SK-N-SH (cell line): Measurements from ENCODE around the gene RGS17. TPM values are rescaled to one million over a fixed set of nuclear protein-coding genes. Genes with fewer than 3 reads are reported as not detected.

Source experiments
- CTCF ChIA-PET: fragments of 300-600, 350-600 bp; formaldehyde crosslinking; extraction: SDS; loops from one replicate; lab custom pipeline; 2021; lab: Yijun Ruan, JAX
- POLR2A ChIA-PET: fragments of 350-600 bp; sonication (Branson Sonifier 250); formaldehyde crosslinking; extraction: SDS; loops from one replicate; lab custom pipeline; 2020; ENCODE audit warnings: antibody characterized with exemption, inconsistent platforms; lab: Yijun Ruan, JAX
- DNase-seq: peaks from one replicate; pipeline ENCODE4 v3.0.0; 2012
- H2AFZ ChIP-seq: fragments of 200-600 bp; sonication (generic); 2 replicates; pipeline ENCODE4 v1.8.1; 2016; ENCODE audit warnings: antibody characterized with exemption, mild to moderate bottlenecking, low read depth
- H3F3A ChIP-seq: fragments of 200-600 bp; sonication (generic); replicated peaks from 2 replicates; pipeline ENCODE3; 2016; ENCODE audit warnings: antibody characterized with exemption, mild to moderate bottlenecking; ENCODE audit not compliant: insufficient read depth
- H3K27ac ChIP-seq, 2 experiments: fragments of 200-500 bp in 1 of 2; fragments of 200-600 bp in 1 of 2; sonication (Bioruptor generic) in 1 of 2; sonication (generic), shearing (Covaris generic) in 1 of 2; 2 replicates each; pipeline versions ENCODE4 v1.5.1 to v1.6.1; 2014 to 2016; ENCODE audit warnings: low read depth in 2 of 2, inconsistent platforms in 1 of 2, low read length in 1 of 2, mild to moderate bottlenecking in 1 of 2, mixed read lengths in 1 of 2
- H3K27me3 ChIP-seq: fragments of 200-600 bp; sonication (generic), shearing (Covaris generic); 2 replicates; pipeline ENCODE4 v1.6.1; 2016; ENCODE audit warnings: mixed run types; ENCODE audit not compliant: insufficient read depth
- H3K36me3 ChIP-seq, 2 experiments: fragments of 200-500 bp in 1 of 2; fragments of 200-600 bp in 1 of 2; sonication (Bioruptor generic) in 1 of 2; sonication (generic) in 1 of 2; replicated peaks in 1 of 2; 2 replicates each; pipeline versions ENCODE3 to v1.5.1; 2014 to 2016; ENCODE audit warnings: low read length in 1 of 2, mild to moderate bottlenecking in 1 of 2; ENCODE audit not compliant: insufficient read depth in 2 of 2, control insufficient read depth in 1 of 2
- H3K4me1 ChIP-seq, 2 experiments: fragments of 200-500 bp in 1 of 2; fragments of 200-600 bp in 1 of 2; sonication (Bioruptor generic) in 1 of 2; sonication (generic), shearing (Covaris generic) in 1 of 2; 2 replicates each; pipeline versions ENCODE4 v1.5.1 to v1.6.1; 2014 to 2016; ENCODE audit warnings: low read depth in 1 of 2, low read length in 1 of 2, mixed run types in 1 of 2; ENCODE audit not compliant: insufficient read depth in 2 of 2, control insufficient read depth in 1 of 2
- H3K4me2 ChIP-seq: fragments of 200-600 bp; sonication (generic), shearing (Covaris generic); 2 replicates; pipeline ENCODE4 v1.6.1; 2017; ENCODE audit warnings: mixed run types
- H3K4me3 ChIP-seq, 2 experiments: fragments of 200-500 bp in 1 of 2; fragments of 200-600 bp in 1 of 2; sonication (Bioruptor generic) in 1 of 2; sonication (generic), shearing (Covaris generic) in 1 of 2; 2 replicates each; pipeline versions ENCODE4 v1.5.1 to v1.8.1; 2014 to 2016; ENCODE audit warnings: low read depth in 2 of 2, inconsistent platforms in 1 of 2, low read length in 1 of 2, mild to moderate bottlenecking in 1 of 2, mixed read lengths in 1 of 2, moderate library complexity in 1 of 2
- H3K79me2 ChIP-seq: fragments of 200-600 bp; sonication (generic); 2 replicates; pipeline ENCODE4 v1.8.1; 2017; ENCODE audit warnings: mild to moderate bottlenecking; ENCODE audit not compliant: insufficient read depth
- H3K9ac ChIP-seq: fragments of 200-600 bp; sonication (generic); 2 replicates; pipeline ENCODE4 v1.6.1; 2017; ENCODE audit warnings: mixed run types
- H3K9me2 ChIP-seq: fragments of 200-600 bp; sonication (generic); 2 replicates; pipeline ENCODE4 v1.6.1; 2017; ENCODE audit warnings: mixed run types
- H3K9me3 ChIP-seq: fragments of 200-600 bp; sonication (generic); 2 replicates; pipeline ENCODE4 v1.6.1; 2017; ENCODE audit warnings: mixed run types, mild to moderate bottlenecking, moderate library complexity
- H4K20me1 ChIP-seq: fragments of 200-600 bp; sonication (generic); 2 replicates; pipeline ENCODE4 v1.6.1; 2017; ENCODE audit warnings: mild to moderate bottlenecking, mixed run types; ENCODE audit not compliant: insufficient read depth
- CHD2 ChIP-seq: fragments of 150-350 bp; IDR thresholded peaks from 2 replicates; pipeline ENCODE4 v1.6.1; 2018; ENCODE audit warnings: low read length; ENCODE audit not compliant: partially characterized antibody
- ELF1 ChIP-seq: IDR thresholded peaks from 2 replicates; pipeline ENCODE4 v1.4.0; 2012
- EP300 ChIP-seq, 2 experiments: IDR thresholded peaks; 2 replicates each; pipeline versions ENCODE4 v1.4.0 to v1.6.1; 2012; ENCODE audit warnings: borderline replicate concordance in 1 of 2, low read depth in 1 of 2, low read length in 1 of 2
- EZH2phosphoT487 ChIP-seq: fragments of 200-600 bp; sonication (generic); IDR thresholded peaks from 2 replicates; pipeline ENCODE4 v1.6.1; 2017; ENCODE audit warnings: low read depth, mixed run types, mild to moderate bottlenecking, antibody characterized with exemption, moderate library complexity, borderline replicate concordance
- FOSL2 ChIP-seq: IDR thresholded peaks from 2 replicates; pipeline ENCODE4 v1.4.0; 2012; ENCODE audit warnings: low read depth, mild to moderate bottlenecking, moderate library complexity, borderline replicate concordance
- MEF2A ChIP-seq: IDR thresholded peaks from 2 replicates; pipeline ENCODE4 v1.4.0; 2012; ENCODE audit warnings: low read depth, borderline replicate concordance
- NFIC ChIP-seq: IDR thresholded peaks from 2 replicates; pipeline ENCODE4 v1.4.0; 2012; ENCODE audit warnings: borderline replicate concordance
- NRF1 ChIP-seq: IDR thresholded peaks from 2 replicates; pipeline ENCODE4 v1.6.1; 2012; ENCODE audit warnings: low read depth, mild to moderate bottlenecking, low read length
- RAD21 ChIP-seq: IDR thresholded peaks from 2 replicates; pipeline ENCODE4 v1.6.1; 2012; ENCODE audit warnings: mild to moderate bottlenecking, low read length
- REST ChIP-seq: IDR thresholded peaks from 2 replicates; pipeline ENCODE4 v1.6.1; 2012; ENCODE audit warnings: mild to moderate bottlenecking, low read depth, low read length, moderate library complexity
- TAF1 ChIP-seq: IDR thresholded peaks from 2 replicates; pipeline ENCODE4 v1.6.1; 2012; ENCODE audit warnings: low read depth, mild to moderate bottlenecking, low read length, moderate library complexity, borderline replicate concordance
- TCF12 ChIP-seq: IDR thresholded peaks from 2 replicates; pipeline ENCODE4 v1.4.0; 2012
- ZBTB33 ChIP-seq: IDR thresholded peaks from 2 replicates; pipeline ENCODE4 v1.4.0; 2012; ENCODE audit warnings: low read depth, borderline replicate concordance
- WGBS: methylation state at CpG from one replicate; pipeline ENCODE4 v1.1.6; 2017; ENCODE audit warnings: low lambda C conversion rate; 5-methylcytosine and 5-hydroxymethylcytosine counted together
- polyA plus RNA-seq, 3 experiments: library from polyadenylated mRNA; depleted of rRNA; stranded (reverse); fragments of >200 nt; gene quantifications; 2 replicates each; pipeline ENCODE4 v1.2.3, GENCODE V29; 2012
- TF ChIP-seq, protein P1 (sequence below): fragments of 150-350 bp; IDR thresholded peaks from 2 replicates; pipeline ENCODE4 v1.6.1; 2016; ENCODE audit warnings: mild to moderate bottlenecking, low read depth, low read length
- TF ChIP-seq, protein P2 (sequence below): IDR thresholded peaks from 2 replicates; pipeline ENCODE4 v1.4.0; 2012; ENCODE audit warnings: low read depth
- TF ChIP-seq, protein P3 (sequence below): IDR thresholded peaks from 2 replicates; pipeline ENCODE4 v1.4.0; 2012; ENCODE audit warnings: low read depth, borderline replicate concordance

The RGS17 gene
- polyA plus RNA-seq, 1 of the 3 experiments (the other 2 are of a cell fraction): 1.4 TPM

DNA sequence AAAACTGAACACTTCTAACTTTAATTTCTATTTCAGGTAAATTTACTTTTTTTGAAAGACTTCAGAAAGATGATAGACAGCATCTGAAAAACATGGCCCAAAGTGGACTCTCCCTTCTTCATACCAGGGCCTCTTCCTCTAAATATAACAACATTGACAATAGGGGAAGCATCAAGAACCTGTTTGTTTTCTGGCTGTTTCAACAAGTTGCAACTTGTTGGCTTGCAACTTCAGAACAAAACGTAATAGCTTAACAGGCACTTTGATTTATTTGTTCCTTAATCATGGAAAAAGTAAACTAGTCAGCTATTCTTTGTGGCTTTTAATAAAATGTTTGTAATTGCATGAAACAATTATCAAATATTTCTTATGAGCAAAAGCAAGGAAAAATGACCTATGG, 34.3 kb downstream of the RGS17 start (continued):
- TF ChIP-seq EZH2phosphoT487 (no peak), NFIC (no peak), FOSL2 (no peak), MEF2A (no peak)
- TF ChIP-seq, all 33 proteins: peak for 0

GRCh38 chr6:153096031-153096430, 35.1 kb downstream of the RGS17 start:
- Histone ChIP-seq H3K9me2 (no peaks in the 10 kb centered on the region; the same call in 1 of the 2 replicates), H3F3A (peaks cover 20% of the 10 kb centered on the region), H4K20me1 (no peaks in the 10 kb centered on the region), H3K27me3 (no peaks in the 10 kb centered on the region), H3K4me1 (peaks cover 0 to 5% of the 10 kb centered on the region in 2 experiments; a peak in 1 of 4 replicates), H3K9me3 (no peaks in the 10 kb centered on the region), H3K4me2 (no peak overlapping the region), H3K36me3 (peaks cover 0 to 2% of the 10 kb centered on the region in 2 experiments), H3K4me3 (no peak overlapping the region), H3K79me2 (0 out of 2 replicates have a peak, but pooled peaks cover 3% of the 10 kb centered on the region), H3K9ac (no peak overlapping the region), H2AFZ (no peak overlapping the region), H3K27ac (no peak overlapping the region)
- TF ChIP-seq ELF1 (no peak), NRF1 (no peak), RAD21 (no peak), ZBTB33 (no peak), CHD2 (no peak), TCF12 (no peak), REST (no peak), TAF1 (no peak), EP300 (IDR thresholded peaks at IDR 0.05; ENCODE audit: borderline replicate concordance in 1 of 2, low read depth in 1 of 2, low read length in 1 of 2) (no peak), NFIC (no peak), EZH2phosphoT487 (no peak), MEF2A (no peak)
- TF ChIP-seq, protein P1, sequence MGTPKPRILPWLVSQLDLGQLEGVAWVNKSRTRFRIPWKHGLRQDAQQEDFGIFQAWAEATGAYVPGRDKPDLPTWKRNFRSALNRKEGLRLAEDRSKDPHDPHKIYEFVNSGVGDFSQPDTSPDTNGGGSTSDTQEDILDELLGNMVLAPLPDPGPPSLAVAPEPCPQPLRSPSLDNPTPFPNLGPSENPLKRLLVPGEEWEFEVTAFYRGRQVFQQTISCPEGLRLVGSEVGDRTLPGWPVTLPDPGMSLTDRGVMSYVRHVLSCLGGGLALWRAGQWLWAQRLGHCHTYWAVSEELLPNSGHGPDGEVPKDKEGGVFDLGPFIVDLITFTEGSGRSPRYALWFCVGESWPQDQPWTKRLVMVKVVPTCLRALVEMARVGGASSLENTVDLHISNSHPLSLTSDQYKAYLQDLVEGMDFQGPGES: no peak
- TF ChIP-seq, protein P2, sequence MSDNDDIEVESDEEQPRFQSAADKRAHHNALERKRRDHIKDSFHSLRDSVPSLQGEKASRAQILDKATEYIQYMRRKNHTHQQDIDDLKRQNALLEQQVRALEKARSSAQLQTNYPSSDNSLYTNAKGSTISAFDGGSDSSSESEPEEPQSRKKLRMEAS: no peak
- TF ChIP-seq, protein P3, sequence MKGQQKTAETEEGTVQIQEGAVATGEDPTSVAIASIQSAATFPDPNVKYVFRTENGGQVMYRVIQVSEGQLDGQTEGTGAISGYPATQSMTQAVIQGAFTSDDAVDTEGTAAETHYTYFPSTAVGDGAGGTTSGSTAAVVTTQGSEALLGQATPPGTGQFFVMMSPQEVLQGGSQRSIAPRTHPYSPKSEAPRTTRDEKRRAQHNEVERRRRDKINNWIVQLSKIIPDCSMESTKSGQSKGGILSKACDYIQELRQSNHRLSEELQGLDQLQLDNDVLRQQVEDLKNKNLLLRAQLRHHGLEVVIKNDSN: no peak
- WGBS: 66% methylated on average over 4 of the region's 4 CpGs
- ChIA-PET POLR2A (no interaction called here), CTCF (no interaction called here)
- no peak for DNase-seq
